HL-60 (cell line): Measurements from ENCODE around the gene PRPF18.

Experiments
- DNase-seq, 2 experiments: peaks; one replicate each; pipeline ENCODE4 v3.0.0-alpha.2; 2010 to 2020; ENCODE audit warnings: low read depth in 1 of 2, low spot score in 1 of 2
- H3K27ac ChIP-seq: fragments of 250-450 bp; sonication (Bioruptor Pico); replicated peaks from 2 replicates; pipeline ENCODE4 v1.5.1; 2020; ENCODE audit warnings: mild to moderate bottlenecking, moderate library complexity
- H3K27me3 ChIP-seq: fragments of 250-450 bp; sonication (Bioruptor Pico); 2 replicates; pipeline ENCODE4 v1.5.1; 2021; ENCODE audit warnings: mild to moderate bottlenecking, moderate library complexity; ENCODE audit not compliant: insufficient read depth, poor library complexity, severe bottlenecking
- H3K4me3 ChIP-seq: replicated peaks from 2 replicates; pipeline ENCODE4 v1.5.1; 2011; ENCODE audit warnings: mild to moderate bottlenecking, control low read depth, low read length; ENCODE audit not compliant: insufficient read depth
- CTCF ChIP-seq: IDR thresholded peaks from one replicate; pipeline ENCODE4 v1.5.1; 2011; ENCODE audit warnings: low read length, control low read depth, inconsistent platforms; ENCODE audit not compliant: insufficient read depth
- GABPA ChIP-seq: IDR thresholded peaks from 2 replicates; pipeline ENCODE4 v1.6.1; 2012; ENCODE audit warnings: low read depth
- POLR2AphosphoS5 ChIP-seq: IDR thresholded peaks from 2 replicates; pipeline ENCODE4 v1.6.1; 2012; ENCODE audit warnings: low read depth
- REST ChIP-seq: IDR thresholded peaks from 2 replicates; pipeline ENCODE4 v1.6.1; 2012; ENCODE audit warnings: low read depth; ENCODE audit not compliant: insufficient replicate concordance
- SPI1 ChIP-seq: IDR thresholded peaks from 2 replicates; pipeline ENCODE4 v1.6.1; 2012; ENCODE audit warnings: low read depth, mild to moderate bottlenecking, borderline replicate concordance

The PRPF18 gene

GRCh38 chr10:13608246-13608853 lies 21.6 kb downstream of the PRPF18 start:
- no peak overlapping the region for H3K27ac ChIP-seq
- no peak overlapping the region for H3K4me3 ChIP-seq
- H3K27me3 ChIP-seq = no peaks in the 10 kb centered on the region
- no peak for DNase-seq
- TF ChIP-seq CTCF (no peak), SPI1 (no peak), GABPA (no peak), REST (no peak), POLR2AphosphoS5 (no peak)

- TF ChIP-seq SPI1 (no peak), POLR2AphosphoS5 (no peak), GABPA (no peak), REST (no peak), CTCF (no peak)
- no peaks in the 10 kb centered on the region for H3K27me3 ChIP-seq
- DNase-seq = no peak
- H3K4me3 ChIP-seq = no peak overlapping the region
- H3K27ac ChIP-seq = no peak overlapping the region
Measured at GRCh38 chr10:13612654-13613373, 26.0 kb downstream of the PRPF18 start.

GRCh38 chr10:13613519-13613918 lies 26.8 kb downstream of the PRPF18 start:
- no peak for DNase-seq
- TF ChIP-seq GABPA = no peak
- Histone ChIP-seq H3K4me3 (no peak overlapping the region), H3K27me3 (no peaks in the 10 kb centered on the region), H3K27ac (no peak overlapping the region)

GRCh38 chr10:13614530-13615332 lies 28.0 kb downstream of the PRPF18 start:
- TF ChIP-seq SPI1 (no peak), POLR2AphosphoS5 (no peak), GABPA (no peak), REST (no peak), CTCF (no peak)
- Histone ChIP-seq H3K4me3 (no peak overlapping the region), H3K27ac (no peak overlapping the region), H3K27me3 (no peaks in the 10 kb centered on the region)
- DNase-seq = no peak
